ENCODE measurements around the gene HLA-DQB2.
"Not testable (repeated sequence)": the region's sequence is repeated elsewhere in the genome, so short reads cannot be mapped to it uniquely, and the experiment has no call there.

Gene HLA-DQB2

GRCh38 chr6:32763421-32763820 is at the start of gene HLA-DQB2:
Gene HLA-DQB2, minus strand, starts transcription at chr6:32763532. Its CDS starts 62 bp downstream, at chr6:32763470.
- peak; percentile 31 for DNase-seq (ENCODE audit: low read depth)
- H3K4me3 ChIP-seq (ENCODE audit: low read depth, low read length), result no peak within 1 kb of the TSS
- TF ChIP-seq CTCF (conservative IDR thresholded peaks at IDR 0.05; ENCODE audit: low read depth, low read length), result no peak

- no peak overlapping the region for H3K4me3 ChIP-seq (ENCODE audit: low read depth, low read length)
- DNase-seq (ENCODE audit: low read depth), result no peak
- no peak for TF ChIP-seq CTCF (conservative IDR thresholded peaks at IDR 0.05; ENCODE audit: low read depth, low read length)
Observed at GRCh38 chr6:32809171-32809570, 45.8 kb upstream of the HLA-DQB2 start.

- no peak for DNase-seq (ENCODE audit: low read depth)
- H3K4me3 ChIP-seq (ENCODE audit: low read depth, low read length), result no peak overlapping the region
- no peak for TF ChIP-seq CTCF (conservative IDR thresholded peaks at IDR 0.05; ENCODE audit: low read depth, low read length)
Observed at GRCh38 chr6:32807020-32807580, 43.8 kb upstream of the HLA-DQB2 start.

GRCh38 chr6:32805404-32805803 is 42.1 kb upstream of the HLA-DQB2 start:
- DNase-seq (ENCODE audit: low read depth), result not testable (repeated sequence)

GRCh38 chr6:32803416-32803815 is 40.1 kb upstream of the HLA-DQB2 start:
- TF ChIP-seq CTCF (conservative IDR thresholded peaks at IDR 0.05; ENCODE audit: low read depth, low read length), result no peak
- no peak overlapping the region for H3K4me3 ChIP-seq (ENCODE audit: low read depth, low read length)
- DNase-seq (ENCODE audit: low read depth), result no peak

More at GRCh38 chr6:32805404-32805803, 42.1 kb upstream of the HLA-DQB2 start:
- not testable (repeated sequence) for H3K4me3 ChIP-seq (ENCODE audit: low read depth, low read length)

GRCh38 chr6:32799740-32800139 is 36.4 kb upstream of the HLA-DQB2 start:
- no peak for DNase-seq (ENCODE audit: low read depth)
- no peak for TF ChIP-seq CTCF (conservative IDR thresholded peaks at IDR 0.05; ENCODE audit: low read depth, low read length)
- no peak overlapping the region for H3K4me3 ChIP-seq (ENCODE audit: low read depth, low read length)

GRCh38 chr6:32799168-32799567 is 35.8 kb upstream of the HLA-DQB2 start:
- DNase-seq (ENCODE audit: low read depth), result no peak
- no peak overlapping the region for H3K4me3 ChIP-seq (ENCODE audit: low read depth, low read length)

More at GRCh38 chr6:32799168-32799567, 35.8 kb upstream of the HLA-DQB2 start:
- TF ChIP-seq CTCF (conservative IDR thresholded peaks at IDR 0.05; ENCODE audit: low read depth, low read length), result no peak

Data from choroid plexus epithelial cell (primary cell).